WI38 (cell line): Measurements from ENCODE around the gene HS6ST3.

Experiments
- H3K4me3 ChIP-seq: 2 replicates; pipeline ENCODE4 v1.5.1; 2011; ENCODE audit warnings: low read depth, mild to moderate bottlenecking, control low read depth, low read length
- CTCF ChIP-seq: IDR thresholded peaks from 2 replicates; pipeline ENCODE4 v1.5.1; 2012; ENCODE audit warnings: low read depth, mild to moderate bottlenecking, control low read depth, low read length

The HS6ST3 gene

GRCh38 chr13:96273196-96273595 lies 183.3 kb downstream of the HS6ST3 start:
- H3K4me3 ChIP-seq: no peak overlapping the region
- no peak for TF ChIP-seq CTCF

GRCh38 chr13:96274046-96274445 lies 184.1 kb downstream of the HS6ST3 start:
- no peak overlapping the region for H3K4me3 ChIP-seq
- TF ChIP-seq CTCF: no peak

- no peak for TF ChIP-seq CTCF
- H3K4me3 ChIP-seq: no peak overlapping the region
Observed at GRCh38 chr13:96279904-96280303, 190.0 kb downstream of the HS6ST3 start.

DNA sequence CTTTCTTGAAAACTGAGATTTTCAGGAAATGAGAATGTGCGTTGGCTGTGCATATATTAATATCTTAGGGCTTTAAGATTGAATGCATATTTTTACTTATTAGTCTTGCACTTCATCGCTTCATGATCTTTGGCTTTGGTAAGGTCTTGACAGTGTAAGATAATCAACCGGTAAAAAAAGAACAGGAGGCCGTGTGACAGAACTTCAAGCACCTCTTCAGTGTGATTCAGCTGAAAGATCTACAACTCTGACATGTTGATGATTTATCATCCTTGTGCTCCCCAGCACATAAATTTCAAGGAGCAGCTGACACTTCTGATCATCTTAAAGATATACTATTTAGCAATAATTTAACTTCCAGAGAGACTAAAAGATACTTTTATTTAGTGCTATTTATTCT lies 195.1 kb downstream of the HS6ST3 start:
- H3K4me3 ChIP-seq: no peak overlapping the region
- no peak for TF ChIP-seq CTCF

- H3K4me3 ChIP-seq: no peak overlapping the region
- TF ChIP-seq CTCF: no peak
Observed at GRCh38 chr13:96285729-96286128, 195.8 kb downstream of the HS6ST3 start.

DNA sequence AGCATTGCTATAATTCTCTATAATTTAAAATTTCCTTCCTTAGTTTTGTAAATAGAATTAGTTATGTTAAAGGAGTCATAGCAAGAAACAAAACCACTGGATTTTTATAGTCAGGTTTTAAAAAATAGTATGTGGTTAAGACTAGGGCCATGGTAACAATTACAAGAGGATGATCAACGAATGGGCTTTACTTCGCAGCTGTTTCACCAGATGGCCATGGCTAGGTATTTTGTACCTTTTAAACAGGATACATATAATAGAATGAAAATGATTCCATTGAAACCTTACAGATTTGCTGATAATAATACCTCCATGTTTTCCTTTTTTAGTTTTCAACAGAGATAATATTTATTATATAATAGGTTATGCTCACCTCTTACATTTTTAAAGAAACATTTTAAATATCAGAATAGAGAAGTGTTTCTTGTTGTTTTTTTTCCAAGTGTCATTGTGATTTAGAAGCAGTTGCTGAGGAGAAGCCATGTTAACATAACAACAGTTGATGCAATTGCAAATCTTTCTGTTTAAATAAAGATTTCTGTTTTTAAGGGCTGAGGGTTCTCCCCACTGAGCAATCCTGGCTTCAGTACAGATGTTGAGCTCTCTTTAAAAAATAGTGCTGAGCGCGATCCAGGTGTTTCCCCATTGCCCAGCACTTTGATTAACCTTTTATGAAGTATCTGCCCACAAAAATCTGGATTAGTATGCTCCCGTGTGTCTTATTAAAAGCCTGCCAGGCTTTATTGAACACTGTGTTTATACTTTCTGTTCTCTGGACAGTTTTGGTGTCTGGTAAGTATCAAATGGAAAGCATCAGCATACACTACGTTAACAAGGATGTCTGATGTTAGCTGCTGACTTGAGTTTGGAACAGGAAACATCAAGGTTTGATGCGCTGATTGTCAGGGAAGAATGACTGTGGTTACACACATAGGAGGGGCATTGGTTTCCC lies 205.3 kb downstream of the HS6ST3 start:
- H3K4me3 ChIP-seq: no peak overlapping the region
- TF ChIP-seq CTCF: no peak

DNA sequence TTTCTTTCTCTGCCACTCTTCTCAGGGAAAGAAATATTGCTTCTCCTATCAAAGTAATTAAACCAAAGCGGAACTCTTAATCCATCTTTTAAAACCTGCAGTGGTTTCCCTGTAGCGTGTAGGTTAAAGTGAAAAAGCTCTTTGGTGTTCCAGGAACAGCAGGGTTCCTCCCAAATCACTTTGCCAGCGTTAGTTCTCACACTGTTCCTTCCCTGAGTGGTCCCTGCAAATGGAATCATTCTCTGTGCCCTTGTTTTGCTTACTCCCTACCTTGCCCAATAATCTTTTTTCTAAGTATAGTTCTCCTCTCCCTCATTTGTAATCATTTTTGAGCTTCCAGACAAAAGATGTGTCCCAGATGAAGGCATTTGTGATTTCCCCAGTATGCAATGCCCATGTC lies 207.5 kb downstream of the HS6ST3 start:
- H3K4me3 ChIP-seq: no peak overlapping the region
- TF ChIP-seq CTCF: no peak
